Activated naive CD4-positive, alpha-beta T cell treated with anti-CD3 and anti-CD28 coated beads, Interleukin-2, amount 50 U/mL, for 16 hours (primary cell): ENCODE results near the gene TTI1.
"Not testable (repeated sequence)": the region's sequence is repeated elsewhere in the genome, so short reads cannot be mapped to it uniquely, and the experiment has no call there.

ENCODE experiments used
- DNase-seq: peaks from one replicate; pipeline ENCODE4 v3.0.0-alpha.2; 2020

TTI1 gene

DNA sequence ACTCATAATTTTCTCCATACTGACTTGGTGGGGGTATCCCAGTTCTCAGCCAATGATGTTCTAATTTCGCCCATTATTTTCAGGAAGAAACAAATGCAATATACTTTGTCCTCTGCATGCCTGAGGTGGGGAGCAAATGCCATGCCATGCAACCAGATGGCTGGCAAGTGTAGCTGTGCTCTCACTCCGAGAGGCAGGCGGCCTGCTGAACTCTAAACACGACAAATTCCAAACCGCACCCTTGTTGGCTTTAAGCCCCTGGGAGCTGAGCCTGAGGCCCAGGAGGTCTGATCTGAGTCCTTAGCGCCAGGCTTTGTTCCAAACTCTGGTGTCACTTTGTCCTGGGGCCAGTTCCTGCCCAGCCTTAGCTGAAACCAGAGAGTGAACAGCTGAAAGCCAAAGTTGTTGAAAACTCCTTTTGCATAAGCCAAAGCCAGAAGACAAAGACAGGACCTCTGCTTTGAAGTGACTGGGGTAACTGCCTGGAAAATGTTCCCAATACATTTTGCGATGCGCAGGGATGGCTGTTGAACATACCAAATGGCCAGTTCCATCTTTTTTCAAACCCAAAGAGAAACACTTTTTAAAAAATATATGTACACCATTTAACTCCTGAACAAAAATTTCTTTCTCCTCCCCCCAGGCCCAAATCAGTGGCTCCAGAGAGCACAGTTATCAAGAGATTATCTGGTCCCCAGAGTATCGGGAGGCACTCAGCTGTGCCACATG lies 46.2 kb downstream of the TTI1 start:
- DNase-seq: no peak

DNA sequence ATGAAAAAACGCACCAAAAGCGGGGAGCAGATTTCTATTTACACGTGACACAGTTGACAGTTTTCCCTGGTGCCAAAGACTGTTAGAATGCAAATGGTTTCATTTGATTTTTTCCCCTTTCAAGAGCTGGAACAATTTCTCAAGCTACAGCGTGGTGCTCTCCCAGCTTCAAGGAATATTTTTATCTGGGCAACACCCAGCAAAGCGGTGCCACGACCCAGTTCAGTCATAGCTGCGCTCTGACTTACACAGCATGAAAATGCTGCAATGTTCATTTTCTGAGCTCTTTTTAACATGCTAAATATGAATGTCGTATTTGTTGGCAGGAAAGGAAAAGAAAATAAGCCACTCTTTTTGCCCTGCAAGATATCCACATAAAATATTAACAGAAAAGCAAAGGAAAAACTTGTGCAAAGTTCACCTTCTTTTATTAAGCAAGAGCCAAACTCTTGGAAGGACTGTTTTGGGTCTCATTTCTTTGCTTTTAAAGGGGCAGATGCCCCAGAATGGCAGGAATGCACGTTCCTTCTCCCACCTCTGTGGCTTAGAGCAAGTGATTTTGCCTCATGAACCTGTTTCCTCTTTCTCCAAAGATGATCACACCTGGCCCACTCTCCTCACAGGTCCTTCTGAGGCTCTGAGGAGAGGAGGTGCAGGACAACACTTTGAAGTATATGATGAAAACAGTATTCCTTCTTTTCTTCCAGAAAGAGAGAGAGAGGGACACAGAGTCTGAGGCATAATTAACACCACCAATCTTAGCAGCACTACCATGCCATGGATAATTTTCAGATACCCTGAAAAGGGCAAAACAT lies 47.0 kb downstream of the TTI1 start:
- no peak for DNase-seq

- DNase-seq: no peak
These were observed 49.1 kb downstream of the TTI1 start for GRCh38 chr20:37984018-37984785.

GRCh38 chr20:37983286-37983685 lies 50.0 kb downstream of the TTI1 start:
- no peak for DNase-seq

DNA sequence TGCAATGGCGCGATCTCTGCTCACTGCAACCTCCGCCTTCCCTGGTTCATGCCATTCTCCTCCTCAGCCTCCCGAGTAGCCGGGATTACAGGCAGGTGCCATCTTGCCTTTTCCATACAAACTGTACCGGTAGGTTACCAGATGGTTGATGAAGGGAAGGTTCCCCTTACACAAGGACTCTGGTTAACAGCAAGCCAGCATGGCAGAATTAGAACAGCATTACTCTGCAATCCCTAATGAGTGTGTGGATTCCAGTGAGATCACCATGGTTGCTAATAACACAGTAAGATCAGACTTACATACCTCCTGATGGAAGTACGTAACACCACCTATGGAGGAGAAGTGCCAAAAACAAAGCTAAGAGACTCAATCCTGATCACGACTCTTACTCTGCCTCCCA lies 51.7 kb downstream of the TTI1 start:
- no peak for DNase-seq

DNA sequence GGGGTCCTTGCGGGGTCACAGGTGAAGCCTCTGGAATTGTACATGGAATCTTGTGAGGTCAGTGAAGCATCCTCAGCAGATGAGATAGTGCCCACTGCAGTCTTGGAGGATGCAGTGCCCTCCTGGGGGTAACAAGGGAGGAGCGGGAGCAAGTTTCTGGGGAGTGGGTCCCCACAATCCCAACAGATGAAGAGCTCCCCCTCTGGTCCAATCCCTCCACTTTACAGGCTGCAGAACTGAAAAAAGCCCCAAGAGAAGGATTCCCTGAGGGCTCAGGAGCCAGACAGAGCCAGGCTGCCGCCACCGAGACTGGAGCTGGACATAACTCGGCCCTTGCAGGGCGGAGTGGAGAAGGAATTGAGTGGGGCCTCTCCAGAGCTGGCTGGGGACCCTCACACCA lies 52.4 kb downstream of the TTI1 start:
- no peak for DNase-seq

DNA sequence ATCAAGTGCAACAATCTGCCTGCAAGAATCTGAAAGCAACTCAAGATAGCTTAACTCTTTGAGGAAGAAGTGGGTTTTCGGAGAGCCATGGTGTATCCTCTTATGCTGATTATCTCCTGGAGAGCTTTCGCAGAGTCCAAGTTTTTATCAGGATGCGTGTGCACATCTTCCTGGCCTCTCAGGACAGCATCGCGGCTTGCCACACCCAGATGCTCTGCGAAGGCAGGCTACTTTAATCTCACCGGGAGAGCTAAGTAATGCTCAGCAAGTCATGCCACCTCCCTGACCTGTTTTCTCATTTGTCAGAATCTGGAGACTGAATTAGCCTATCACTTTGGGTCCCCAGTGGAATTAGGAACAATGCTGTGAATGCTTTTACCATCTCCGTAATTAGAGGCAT lies 52.9 kb downstream of the TTI1 start:
- no peak for DNase-seq

DNA sequence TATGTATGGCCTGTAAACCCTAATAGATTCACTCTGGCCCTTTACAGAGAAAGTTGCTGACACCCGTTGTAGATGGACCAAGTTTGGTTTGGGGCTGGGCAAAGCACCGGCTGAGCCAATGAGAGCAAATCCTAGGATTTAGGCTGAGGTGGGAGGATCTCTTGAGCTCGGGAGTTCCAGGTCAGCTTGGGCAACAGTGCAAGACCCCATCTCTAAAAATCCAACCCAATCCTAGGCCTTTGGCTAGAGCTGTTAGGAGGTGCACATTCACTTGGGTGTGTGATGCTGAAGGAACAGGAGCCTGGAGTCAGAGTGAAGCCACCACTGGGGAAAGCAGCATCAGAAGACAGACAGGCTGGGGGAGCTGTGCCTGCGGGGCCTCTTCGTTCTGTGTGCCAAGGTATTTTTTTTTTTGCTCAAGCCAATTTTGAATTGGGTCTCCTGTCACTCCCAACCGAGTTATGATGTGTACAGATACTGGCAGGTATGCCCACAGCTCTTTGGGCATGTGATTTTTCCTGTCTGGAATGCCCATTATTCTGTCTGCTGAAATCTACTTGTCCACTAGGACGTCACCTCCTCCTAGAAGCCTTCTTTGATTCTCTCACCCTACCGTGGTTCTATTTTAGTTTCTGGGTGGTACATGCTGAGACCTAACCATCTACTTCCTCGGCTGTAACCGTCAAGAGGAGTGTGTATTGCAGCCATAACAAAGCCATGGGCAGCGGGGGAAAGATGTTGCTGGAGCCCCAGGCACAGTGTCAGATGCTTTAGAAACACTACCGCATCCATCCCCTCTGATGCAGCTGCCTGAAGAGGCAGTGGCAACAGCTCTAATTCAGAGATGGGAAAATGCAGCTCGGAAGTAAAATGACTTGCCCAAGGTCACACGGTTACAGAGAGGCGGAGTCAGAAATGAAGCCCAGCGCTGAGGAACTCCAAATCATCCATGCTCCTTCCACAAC lies 54.0 kb downstream of the TTI1 start:
- DNase-seq: no peak

- no peak for DNase-seq
These were observed 55.5 kb downstream of the TTI1 start for GRCh38 chr20:37977786-37978185.

DNA sequence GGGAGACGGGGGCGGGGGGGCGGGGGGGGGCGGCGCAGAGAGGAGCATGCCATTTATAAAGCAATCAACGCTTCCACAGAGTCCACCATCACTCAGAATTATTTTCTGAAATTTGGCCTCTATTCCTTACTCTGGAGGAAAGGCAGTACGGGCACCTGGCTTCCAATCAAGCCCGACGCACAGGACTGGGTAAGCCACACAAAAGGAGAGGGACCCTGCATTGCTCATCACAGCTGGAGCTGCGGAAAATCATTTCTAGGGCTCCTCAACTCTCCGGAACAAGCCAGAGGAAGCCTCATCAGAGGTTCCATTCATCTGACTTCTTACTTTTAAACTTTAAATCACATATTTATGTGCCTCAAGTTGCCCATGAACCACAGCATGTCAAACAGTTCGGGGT lies 55.9 kb downstream of the TTI1 start:
- DNase-seq: no peak

- DNase-seq: no peak
These were observed 56.4 kb downstream of the TTI1 start for GRCh38 chr20:37976887-37977286.

GRCh38 chr20:37973059-37973910 lies 60.0 kb downstream of the TTI1 start:
- DNase-seq: no peak

- no peak for DNase-seq
These were observed 60.8 kb downstream of the TTI1 start for GRCh38 chr20:37972256-37973058.

GRCh38 chr20:37971561-37972127 lies 61.6 kb downstream of the TTI1 start:
- no peak for DNase-seq

- DNase-seq: no peak
These were observed 62.4 kb downstream of the TTI1 start for GRCh38 chr20:37970856-37971245.

GRCh38 chr20:37969949-37970855 lies 63.1 kb downstream of the TTI1 start:
- no peak for DNase-seq

DNA sequence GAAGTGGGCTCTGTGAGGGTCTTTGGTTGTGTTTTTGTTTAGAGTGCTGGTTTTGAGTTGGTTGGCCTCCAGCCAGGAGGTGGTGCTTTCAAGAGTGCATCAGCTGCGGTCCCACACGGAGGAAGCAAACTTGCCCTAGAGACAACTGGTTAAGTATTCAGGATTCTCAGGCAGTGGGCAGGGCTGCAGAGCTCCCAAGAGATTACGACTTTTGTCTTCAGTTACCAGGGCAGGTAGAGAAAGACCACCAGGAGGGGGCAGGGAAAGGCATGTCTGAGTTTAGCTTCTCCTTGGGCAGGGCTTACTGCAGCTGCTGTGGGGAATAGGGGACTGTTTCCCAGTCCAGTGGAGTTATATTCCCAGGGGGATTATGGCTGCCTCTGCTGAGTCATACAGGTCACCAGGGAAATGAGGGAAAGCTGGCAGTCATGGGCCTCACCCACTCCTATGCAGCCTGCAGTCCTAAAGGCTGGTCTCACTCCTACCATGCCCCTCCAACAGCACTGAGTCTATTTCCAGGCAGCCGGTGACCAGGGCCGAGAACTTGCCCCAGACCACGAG lies 64.3 kb downstream of the TTI1 start:
- no peak for DNase-seq

DNA sequence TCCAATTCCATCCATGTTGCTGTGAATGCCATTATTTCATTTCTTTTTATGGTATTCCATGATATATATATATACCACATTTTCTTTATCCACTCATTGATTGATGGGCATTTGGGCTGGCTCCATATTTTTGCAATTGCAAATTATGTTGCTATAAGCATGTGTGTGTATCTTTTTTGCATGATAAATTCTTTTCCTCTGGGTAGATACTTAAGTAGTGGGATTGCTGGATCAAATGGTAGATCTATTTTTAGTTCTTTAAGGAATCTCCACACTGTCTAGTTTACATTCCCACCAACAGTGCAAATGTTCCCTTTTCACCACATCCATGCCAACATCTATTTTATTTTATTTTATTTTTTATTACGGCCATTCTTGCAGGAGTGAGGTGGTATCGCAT lies 69.8 kb downstream of the TTI1 start:
- DNase-seq: not testable (repeated sequence)

DNA sequence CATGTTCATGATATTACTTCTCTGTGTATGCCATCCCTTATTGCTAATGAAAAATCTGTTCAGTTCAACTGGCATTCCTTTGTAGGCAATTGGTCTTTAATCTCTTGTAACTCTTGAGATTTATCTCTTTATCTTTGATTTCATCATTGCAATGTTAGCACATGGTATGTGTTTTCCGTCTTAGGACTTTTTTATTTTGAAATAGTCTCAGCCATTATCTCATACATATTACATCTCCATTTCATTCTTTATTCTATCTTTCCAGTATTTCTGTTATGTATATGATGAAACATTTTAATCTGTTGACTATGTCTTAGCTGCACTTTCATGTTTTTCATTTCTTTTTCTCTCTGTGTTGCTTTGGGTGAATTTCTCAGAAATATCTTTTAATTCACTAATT lies 72.2 kb downstream of the TTI1 start:
- no peak for DNase-seq
